Activated CD8-positive, alpha-beta T cell treated with anti-CD3 and anti-CD28 coated beads for 36 hours (primary cell): ENCODE data around the gene TTC33. TPM values are rescaled to one million over a fixed set of nuclear protein-coding genes. Genes with fewer than 3 reads are reported as not detected.
A peak's percentile ranks its signal among the peaks of the same experiment; 100 is the strongest.
"Not testable (repeated sequence)": the region's sequence is repeated elsewhere in the genome, so short reads cannot be mapped to it uniquely, and the experiment has no call there.

Experiments
- ATAC-seq: fragments of 200-7000 bp; cut with Tn5 transposase; one replicate; pipeline ENCODE4 v1.10.0; 2021; ENCODE audit warnings: mild to moderate bottlenecking, moderate library complexity
- CTCF ChIA-PET: fragments of 350-600 bp; sonication (Branson Sonifier 250); formaldehyde crosslinking; loops from one replicate; lab custom pipeline; 2021; ENCODE audit warnings: antibody characterized with exemption; lab: Charles Lee
- POLR2A ChIA-PET: fragments of 350-600 bp; sonication (Branson Sonifier 250); formaldehyde crosslinking; loops from one replicate; lab custom pipeline; 2021; ENCODE audit warnings: antibody characterized with exemption; lab: Charles Lee
- DNase-seq: peaks from one replicate; pipeline ENCODE4 v3.0.0-alpha.2; 2020
- H3K27ac Mint-ChIP-seq: one replicate; pipeline ENCODE4 v1.8.0; 2021; ENCODE audit warnings: mild to moderate bottlenecking, mixed read lengths
- H3K27me3 Mint-ChIP-seq: one replicate; pipeline ENCODE4 v1.8.0; 2021; ENCODE audit warnings: mixed read lengths
- H3K36me3 Mint-ChIP-seq: one replicate; pipeline ENCODE4 v1.8.0; 2021; ENCODE audit warnings: low read depth, mixed read lengths
- H3K4me1 Mint-ChIP-seq: one replicate; pipeline ENCODE4 v1.8.0; 2021; ENCODE audit warnings: low read depth, mixed read lengths
- H3K4me3 Mint-ChIP-seq: one replicate; pipeline ENCODE4 v1.8.0; 2021; ENCODE audit warnings: mild to moderate bottlenecking, moderate library complexity, mixed read lengths
- H3K9me3 Mint-ChIP-seq: one replicate; pipeline ENCODE4 v1.8.0; 2021; ENCODE audit warnings: mixed read lengths
- intact Hi-C: fragments of 100-400 bp; cut with micrococcal nuclease; formaldehyde crosslinking; loops from one replicate; pipeline ENCODE4 v1.10.0; 2022
- total RNA-seq, 2 experiments: library from RNA; stranded (reverse); gene quantifications; one replicate each; pipeline ENCODE4 v1.2.3, GENCODE V29; 2021
- TF ChIP-seq, protein P1 (sequence below): fragments of 200-600 bp; IDR thresholded peaks from one replicate; pipeline ENCODE4 v1.8.0; 2022; ENCODE audit warnings: antibody characterized with exemption, mild to moderate bottlenecking

The TTC33 gene
- total RNA-seq, 2 experiments from 2014 or later = 21.4 to 21.5 TPM

DNA sequence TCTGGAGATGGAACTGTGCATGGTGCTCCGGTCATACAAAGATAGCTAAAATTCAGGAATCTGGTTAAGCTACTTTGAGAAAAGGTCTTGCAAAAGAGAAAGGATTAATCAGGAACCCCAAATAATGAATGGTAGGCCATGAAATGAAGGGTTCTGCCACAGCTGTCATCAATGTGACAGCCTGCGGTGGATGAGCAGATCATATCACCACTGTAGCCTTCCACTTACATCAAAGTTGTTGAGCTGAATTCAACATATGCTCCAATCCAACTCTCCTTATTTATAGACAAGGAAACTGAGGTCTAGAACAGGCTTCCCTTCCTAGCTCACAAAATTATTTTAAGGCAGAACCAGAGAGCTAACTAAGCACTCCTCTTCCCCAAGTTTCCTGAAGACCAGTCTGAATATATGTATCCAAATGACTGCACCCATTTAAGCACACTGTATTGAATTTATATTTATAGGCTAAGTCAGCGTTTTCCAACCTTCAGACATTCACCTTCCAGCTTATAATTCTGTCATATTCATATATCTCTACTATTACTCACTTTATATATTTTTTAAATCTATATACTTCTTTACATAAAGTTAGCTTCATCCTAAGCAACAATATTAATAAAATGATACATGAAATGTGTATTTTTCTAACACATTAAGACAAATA is 90.0 kb downstream of the TTC33 start:
- Mint-ChIP-seq H3K4me3 (no peak overlapping the region), H3K36me3 (no peaks in the 10 kb centered on the region), H3K27ac (no peak overlapping the region), H3K9me3 (no peaks in the 10 kb centered on the region), H3K27me3 (no peaks in the 10 kb centered on the region), H3K4me1 (peaks cover 23% of the 10 kb centered on the region)
- POLR2A ChIA-PET = no interaction called here
- TF ChIP-seq, protein P1, sequence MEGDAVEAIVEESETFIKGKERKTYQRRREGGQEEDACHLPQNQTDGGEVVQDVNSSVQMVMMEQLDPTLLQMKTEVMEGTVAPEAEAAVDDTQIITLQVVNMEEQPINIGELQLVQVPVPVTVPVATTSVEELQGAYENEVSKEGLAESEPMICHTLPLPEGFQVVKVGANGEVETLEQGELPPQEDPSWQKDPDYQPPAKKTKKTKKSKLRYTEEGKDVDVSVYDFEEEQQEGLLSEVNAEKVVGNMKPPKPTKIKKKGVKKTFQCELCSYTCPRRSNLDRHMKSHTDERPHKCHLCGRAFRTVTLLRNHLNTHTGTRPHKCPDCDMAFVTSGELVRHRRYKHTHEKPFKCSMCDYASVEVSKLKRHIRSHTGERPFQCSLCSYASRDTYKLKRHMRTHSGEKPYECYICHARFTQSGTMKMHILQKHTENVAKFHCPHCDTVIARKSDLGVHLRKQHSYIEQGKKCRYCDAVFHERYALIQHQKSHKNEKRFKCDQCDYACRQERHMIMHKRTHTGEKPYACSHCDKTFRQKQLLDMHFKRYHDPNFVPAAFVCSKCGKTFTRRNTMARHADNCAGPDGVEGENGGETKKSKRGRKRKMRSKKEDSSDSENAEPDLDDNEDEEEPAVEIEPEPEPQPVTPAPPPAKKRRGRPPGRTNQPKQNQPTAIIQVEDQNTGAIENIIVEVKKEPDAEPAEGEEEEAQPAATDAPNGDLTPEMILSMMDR = no peak
- intact Hi-C loops = no loop called here
- CTCF ChIA-PET = interaction anchor here (0.9 to 1.1 kb wide), 3 partner anchors 10 to 14 kb away, joined by 3 read pairs; partner anchors contain the start of gene PTGER4
- DNase-seq (no peak), ATAC-seq (no peak)

DNA sequence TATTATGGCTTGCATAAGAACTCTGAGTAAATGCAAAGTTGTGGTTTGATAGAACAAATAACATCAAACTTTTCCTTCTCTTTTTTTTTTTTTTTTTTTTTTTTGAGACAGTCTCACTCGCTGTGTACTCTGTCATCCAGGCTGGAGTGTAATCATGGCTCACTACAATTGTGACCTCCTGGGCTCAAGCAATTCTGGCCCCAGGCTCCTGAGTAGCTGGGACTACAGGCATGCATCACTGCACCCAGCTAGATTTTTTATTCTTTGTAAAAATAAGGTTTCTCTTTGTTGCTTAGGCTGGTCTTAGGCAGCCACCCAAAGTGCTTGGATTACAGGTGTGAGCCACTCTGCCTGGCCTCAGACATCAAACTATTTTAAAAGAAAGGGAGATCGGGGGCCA is 95.0 kb downstream of the TTC33 start:
- ChIA-PET CTCF (interaction anchor here (1.5 kb wide), 1 partner anchor 10 kb away, joined by 4 read pairs; no protein-coding TSS in a partner anchor), POLR2A (interaction anchor here (1.1 to 1.3 kb wide), 2 partner anchors 12 to 21 kb away, joined by 3 to 4 read pairs; no protein-coding TSS in a partner anchor)
- TF ChIP-seq, protein P1 = no peak
- no peak for ATAC-seq
- intact Hi-C loops = no loop called here
- Mint-ChIP-seq H3K27me3 (no peaks in the 10 kb centered on the region), H3K9me3 (peaks cover 4% of the 10 kb centered on the region), H3K36me3 (peaks cover 1% of the 10 kb centered on the region), H3K4me3 (no peak overlapping the region), H3K27ac (no peak overlapping the region), H3K4me1 (peaks cover 17% of the 10 kb centered on the region)
- no peak for DNase-seq

DNA sequence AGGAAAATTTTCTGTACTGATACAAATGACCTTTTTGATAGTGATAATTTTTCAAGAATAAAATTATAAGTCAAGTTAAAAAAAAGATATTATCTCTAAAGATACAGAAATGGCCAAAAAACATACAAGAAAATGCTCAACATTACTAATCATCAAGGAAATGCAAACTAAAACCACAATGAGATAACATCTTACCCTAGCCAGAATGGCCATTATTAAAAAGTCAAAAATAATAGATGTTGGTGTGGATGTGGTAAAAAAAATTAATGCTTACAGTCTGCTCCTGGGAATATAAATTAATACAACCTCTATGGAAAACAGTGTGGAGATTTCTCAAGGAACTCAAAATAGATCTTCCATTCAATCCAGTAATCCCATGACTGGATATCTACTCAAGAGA is 99.0 kb downstream of the TTC33 start:
- Mint-ChIP-seq H3K27ac (no peak overlapping the region), H3K4me3 (no peak overlapping the region), H3K4me1 (peaks cover 52% of the 10 kb centered on the region), H3K36me3 (peaks cover 1% of the 10 kb centered on the region), H3K9me3 (peaks cover 4% of the 10 kb centered on the region), H3K27me3 (no peaks in the 10 kb centered on the region)
- TF ChIP-seq, protein P1 = no peak
- CTCF ChIA-PET = no interaction called here
- no peak for ATAC-seq
- intact Hi-C loops = no loop called here
- no peak for DNase-seq
- POLR2A ChIA-PET = interaction anchor here (0.5 kb wide), 1 partner anchor 31 kb away, joined by 3 read pairs; no protein-coding TSS in a partner anchor

DNA sequence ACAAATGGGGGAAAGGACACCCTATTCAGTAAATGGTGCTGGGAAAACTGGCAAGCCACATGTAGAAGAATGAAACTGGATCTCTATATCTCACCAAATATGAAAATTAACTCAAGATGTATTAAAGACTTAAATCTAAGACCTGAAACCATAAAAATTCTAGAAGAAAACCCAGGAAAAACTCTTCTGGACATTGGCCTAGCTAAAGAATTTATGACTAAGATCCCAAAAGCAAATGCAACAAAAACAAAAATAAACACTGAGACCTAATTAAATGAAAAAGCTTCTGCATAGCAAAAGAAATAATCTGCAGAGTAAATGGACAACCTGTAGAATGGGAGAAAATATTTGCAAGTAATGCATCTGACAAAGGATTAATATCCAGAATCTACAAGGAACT is 99.7 kb downstream of the TTC33 start:
- H3K4me1 Mint-ChIP-seq = peaks cover 52% of the 10 kb centered on the region
- H3K4me3 Mint-ChIP-seq, H3K27me3 Mint-ChIP-seq, intact Hi-C loops, DNase-seq, H3K9me3 Mint-ChIP-seq, CTCF ChIA-PET, H3K27ac Mint-ChIP-seq, H3K36me3 Mint-ChIP-seq, ATAC-seq: not testable (repeated sequence)
- POLR2A ChIA-PET = interaction anchor here (1.1 to 1.3 kb wide), 2 partner anchors 14 to 17 kb away, joined by 3 to 4 read pairs; no protein-coding TSS in a partner anchor

DNA sequence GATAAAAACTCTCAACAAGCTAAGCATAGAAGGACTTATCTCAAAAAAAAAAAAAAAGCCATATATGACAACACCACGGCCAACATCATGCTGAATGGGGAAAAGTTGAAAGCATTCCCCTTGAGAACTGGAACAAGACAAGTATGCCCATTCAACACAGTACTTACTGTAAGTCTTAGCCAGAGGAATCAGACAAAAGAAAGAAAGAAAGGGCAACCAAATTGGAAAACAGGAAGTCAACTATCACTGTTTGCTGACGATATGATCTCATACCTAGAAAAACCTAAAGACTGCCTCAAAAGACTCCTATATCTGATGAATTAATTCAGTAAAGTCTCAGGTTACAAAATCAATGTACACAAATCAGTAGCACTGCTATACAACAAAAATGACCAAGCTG is 100.6 kb downstream of the TTC33 start:
- Mint-ChIP-seq H3K4me1 (peaks cover 60% of the 10 kb centered on the region), H3K36me3 (peaks cover 1% of the 10 kb centered on the region), H3K4me3 (peak overlapping the region; percentile 71), H3K27ac (peak overlapping the region; percentile 94), H3K27me3 (no peaks in the 10 kb centered on the region), H3K9me3 (peaks cover 4% of the 10 kb centered on the region)
- TF ChIP-seq, protein P1 = no peak
- DNase-seq = no peak
- intact Hi-C loops = loop anchor here (2.0 kb wide), 1 partner anchor 26 kb away; no protein-coding TSS in a partner anchor
- POLR2A ChIA-PET = interaction anchor here (0.7 to 2.6 kb wide), 5 partner anchors 15 to 1465 kb away, joined by 3 to 10 read pairs (median 3); partner anchors contain the start of gene PTGER4
- CTCF ChIA-PET = no interaction called here
- peak; percentile 26 for ATAC-seq
